HEK293 (cell line): Measurements from ENCODE around the gene ACP7.

ENCODE experiments used
- BCL11A ChIP-seq: fragments of 450-650 bp; formaldehyde crosslinking; IDR thresholded peaks from 2 replicates; pipeline ENCODE4 v1.5.1; 2016; ENCODE audit warnings: low read depth, missing biosample characterization, missing genetic modification characterization
- HOXD13 ChIP-seq: sonication (generic); formaldehyde crosslinking; IDR thresholded peaks from 2 replicates; pipeline ENCODE4 v1.8.0; 2022; ENCODE audit warnings: missing genetic modification reagents, borderline replicate concordance
- OSR2 ChIP-seq: fragments of 450-650 bp; formaldehyde crosslinking; IDR thresholded peaks from 2 replicates; pipeline ENCODE4 v1.5.1; 2016; ENCODE audit warnings: missing biosample characterization, missing genetic modification characterization
- PRDM1 ChIP-seq: fragments of 450-650 bp; formaldehyde crosslinking; IDR thresholded peaks from 2 replicates; pipeline ENCODE4; 2016; ENCODE audit warnings: missing biosample characterization, missing genetic modification characterization
- PRDM4 ChIP-seq: fragments of 450-650 bp; formaldehyde crosslinking; IDR thresholded peaks from 2 replicates; pipeline ENCODE4 v1.5.1; 2017; ENCODE audit warnings: missing biosample characterization, missing genetic modification characterization
- SCRT1 ChIP-seq: fragments of 450-650 bp; formaldehyde crosslinking; IDR thresholded peaks from 2 replicates; pipeline ENCODE4 v1.5.1; 2016; ENCODE audit warnings: missing biosample characterization, missing genetic modification characterization, borderline replicate concordance
- SETDB1 ChIP-seq: IDR thresholded peaks from one replicate; pipeline ENCODE4 v1.6.1; 2017; ENCODE audit warnings: mild to moderate bottlenecking, low read length, moderate library complexity, mixed read lengths; ENCODE audit not compliant: insufficient read length
- SP2 ChIP-seq: fragments of 450-650 bp; formaldehyde crosslinking; IDR thresholded peaks from 2 replicates; pipeline ENCODE4 v1.5.1; 2016; ENCODE audit warnings: missing biosample characterization, missing genetic modification characterization
- TSHZ1 ChIP-seq: fragments of 450-650 bp; formaldehyde crosslinking; IDR thresholded peaks from 2 replicates; pipeline ENCODE4 v1.5.1; 2016; ENCODE audit warnings: missing biosample characterization, missing genetic modification characterization, borderline replicate concordance
- YY1 ChIP-seq: fragments of 450-650 bp; formaldehyde crosslinking; IDR thresholded peaks from 2 replicates; pipeline ENCODE4 v1.5.1; 2018; ENCODE audit warnings: missing biosample characterization, missing genetic modification characterization
- YY2 ChIP-seq: fragments of 450-650 bp; formaldehyde crosslinking; IDR thresholded peaks from 2 replicates; pipeline ENCODE4 v1.5.1; 2016; ENCODE audit warnings: missing biosample characterization, missing genetic modification characterization
- ZBTB48 ChIP-seq: fragments of 450-650 bp; formaldehyde crosslinking; IDR thresholded peaks from 2 replicates; pipeline ENCODE4 v1.5.1; 2016; ENCODE audit warnings: missing biosample characterization, missing genetic modification characterization
- ZBTB6 ChIP-seq: fragments of 450-650 bp; formaldehyde crosslinking; IDR thresholded peaks from 2 replicates; pipeline ENCODE4 v1.5.1; 2017; ENCODE audit warnings: missing biosample characterization, missing genetic modification characterization
- ZFP3 ChIP-seq: fragments of 450-650 bp; formaldehyde crosslinking; IDR thresholded peaks from 2 replicates; pipeline ENCODE4 v1.5.1; 2016; ENCODE audit warnings: low read depth, missing biosample characterization, missing genetic modification characterization
- ZFP69B ChIP-seq: fragments of 450-650 bp; formaldehyde crosslinking; IDR thresholded peaks from 2 replicates; pipeline ENCODE4 v1.5.1; 2016; ENCODE audit warnings: missing biosample characterization, missing genetic modification characterization
- ZNF138 ChIP-seq: fragments of 450-650 bp; formaldehyde crosslinking; IDR thresholded peaks from 2 replicates; pipeline ENCODE4 v1.5.1; 2016; ENCODE audit warnings: missing biosample characterization, missing genetic modification characterization, borderline replicate concordance
- ZNF157 ChIP-seq: fragments of 450-650 bp; formaldehyde crosslinking; IDR thresholded peaks from 2 replicates; pipeline ENCODE4 v1.5.1; 2016; ENCODE audit warnings: missing biosample characterization, missing genetic modification characterization
- ZNF248 ChIP-seq: fragments of 450-650 bp; formaldehyde crosslinking; IDR thresholded peaks from 2 replicates; pipeline ENCODE4 v1.5.1; 2017; ENCODE audit warnings: missing biosample characterization, missing genetic modification characterization
- ZNF274 ChIP-seq, 2 experiments: fragments of 200-500 bp in 1 of 2; fragments of 450-650 bp in 1 of 2; sonication (Bioruptor generic) in 1 of 2; formaldehyde crosslinking in 1 of 2; IDR thresholded peaks; 2 replicates each; pipeline versions ENCODE4 v1.5.1 to v1.6.1; 2014 to 2016; ENCODE audit warnings: borderline replicate concordance in 1 of 2, inconsistent platforms in 1 of 2, low read length in 1 of 2, missing biosample characterization in 1 of 2, missing genetic modification characterization in 1 of 2
- ZNF302 ChIP-seq: fragments of 450-650 bp; formaldehyde crosslinking; IDR thresholded peaks from 2 replicates; pipeline ENCODE4 v1.5.1; 2016; ENCODE audit warnings: missing biosample characterization, missing genetic modification characterization, low read depth
- ZNF311 ChIP-seq: fragments of 450-650 bp; formaldehyde crosslinking; IDR thresholded peaks from 2 replicates; pipeline ENCODE4 v1.5.1; 2017; ENCODE audit warnings: missing biosample characterization, missing genetic modification characterization, borderline replicate concordance
- ZNF362 ChIP-seq: fragments of 450-650 bp; formaldehyde crosslinking; IDR thresholded peaks from 2 replicates; pipeline ENCODE4 v1.5.1; 2016; ENCODE audit warnings: missing biosample characterization, missing genetic modification characterization
- ZNF37A ChIP-seq: fragments of 450-650 bp; IDR thresholded peaks from 2 replicates; pipeline ENCODE4 v1.5.1; 2018; ENCODE audit warnings: missing biosample characterization, missing genetic modification characterization
- ZNF391 ChIP-seq: fragments of 450-650 bp; formaldehyde crosslinking; IDR thresholded peaks from 2 replicates; pipeline ENCODE4 v1.5.1; 2016; ENCODE audit warnings: low read depth, missing biosample characterization, missing genetic modification characterization, borderline replicate concordance
- ZNF394 ChIP-seq: fragments of 450-650 bp; formaldehyde crosslinking; IDR thresholded peaks from 2 replicates; pipeline ENCODE4 v1.5.1; 2016; ENCODE audit warnings: missing biosample characterization, missing genetic modification characterization, mild to moderate bottlenecking, moderate library complexity, borderline replicate concordance
- ZNF473 ChIP-seq: fragments of 450-650 bp; formaldehyde crosslinking; IDR thresholded peaks from 2 replicates; pipeline ENCODE4 v1.5.1; 2017; ENCODE audit warnings: missing biosample characterization, missing genetic modification characterization
- ZNF501 ChIP-seq: fragments of 450-650 bp; formaldehyde crosslinking; IDR thresholded peaks from 2 replicates; pipeline ENCODE4 v1.5.1; 2016; ENCODE audit warnings: missing biosample characterization, missing genetic modification characterization
- ZNF549 ChIP-seq: fragments of 450-650 bp; IDR thresholded peaks from 2 replicates; pipeline ENCODE4 v1.5.1; 2018; ENCODE audit warnings: missing biosample characterization, missing genetic modification characterization, mild to moderate bottlenecking, inconsistent platforms, moderate library complexity
- ZNF580 ChIP-seq: fragments of 450-650 bp; formaldehyde crosslinking; IDR thresholded peaks from 2 replicates; pipeline ENCODE4 v1.5.1; 2016; ENCODE audit warnings: missing biosample characterization, missing genetic modification characterization
- ZNF626 ChIP-seq: fragments of 450-650 bp; sonication (Bioruptor Pico); formaldehyde crosslinking; IDR thresholded peaks from 2 replicates; pipeline ENCODE4 v1.5.1; 2018; ENCODE audit warnings: missing biosample characterization, missing genetic modification characterization, inconsistent platforms
- ZNF639 ChIP-seq: fragments of 450-650 bp; formaldehyde crosslinking; IDR thresholded peaks from 2 replicates; pipeline ENCODE4 v1.5.1; 2016; ENCODE audit warnings: missing biosample characterization, missing genetic modification characterization
- ZXDB ChIP-seq: fragments of 450-650 bp; formaldehyde crosslinking; IDR thresholded peaks from 2 replicates; pipeline ENCODE4 v1.5.1; 2016; ENCODE audit warnings: missing biosample characterization, missing genetic modification characterization

Gene ACP7

GRCh38 chr19:39125199-39125553, 41.0 kb downstream of the ACP7 start (continued):
- TF ChIP-seq BCL11A (tag by site-specific recombination) (no peak), ZFP3 (tag by site-specific recombination) (no peak), ZNF549 (tag by site-specific recombination) (no peak), ZNF580 (peak; percentile 99), ZNF311 (tag by site-specific recombination) (no peak), ZBTB6 (tag by site-specific recombination) (peak; percentile 58; the same call in 1 of the 2 replicates), ZFP69B (tag by site-specific recombination) (peak; percentile 100), ZNF501 (no peak), ZXDB (tag by site-specific recombination) (no peak; the same call in 1 of the 2 replicates), HOXD13 (CRISPR knock-in tag) (no peak), ZNF391 (tag by site-specific recombination) (peak; percentile 43; the same call in 1 of the 2 replicates), ZNF394 (tag by site-specific recombination) (peak; percentile 4), PRDM1 (no peak; the same call in 1 of the 2 replicates), SETDB1 (peak; percentile 37), ZNF37A (tag by site-specific recombination) (no peak), ZNF274 (IDR thresholded peaks at IDR 0.05; ENCODE audit: low read length) (no peak), ZNF274 (tag by site-specific recombination; IDR thresholded peaks at IDR 0.05; ENCODE audit: borderline replicate concordance) (no peak), ZNF157 (tag by site-specific recombination) (no peak), YY1 (0 out of 2 replicates have a peak, but pooled peaks have one; percentile 12), OSR2 (tag by site-specific recombination) (no peak), SP2 (tag by site-specific recombination) (no peak), ZNF138 (tag by site-specific recombination) (no peak), ZNF302 (no peak), ZNF362 (tag by site-specific recombination) (no peak), SCRT1 (tag by site-specific recombination) (no peak), ZBTB48 (tag by site-specific recombination) (no peak; the same call in 1 of the 2 replicates), TSHZ1 (tag by site-specific recombination) (no peak), YY2 (tag by site-specific recombination) (no peak), ZNF626 (tag by site-specific recombination) (no peak), PRDM4 (tag by site-specific recombination) (0 out of 2 replicates have a peak, but pooled peaks have one; percentile 51), ZNF248 (no peak), ZNF473 (no peak), ZNF639 (tag by site-specific recombination) (peak; percentile 83)
